Loucy (cell line): Measurements from ENCODE around the gene PTPRK.
"Not testable (repeated sequence)": the region's sequence is repeated elsewhere in the genome, so short reads cannot be mapped to it uniquely, and the experiment has no call there.

Source experiments
- H2AFZ ChIP-seq: fragments of 200-600 bp; sonication (generic); 2 replicates; pipeline ENCODE4 v1.6.0; 2016; ENCODE audit warnings: antibody characterized with exemption, mild to moderate bottlenecking, low read length, moderate library complexity
- H3F3A ChIP-seq: fragments of 200-600 bp; 2 replicates; pipeline ENCODE4 v1.6.0; 2016; ENCODE audit warnings: antibody characterized with exemption, low read depth, mild to moderate bottlenecking
- H3K27me3 ChIP-seq: fragments of 200-600 bp; sonication (generic); 2 replicates; pipeline ENCODE4 v1.6.1; 2014; ENCODE audit warnings: low read length, mild to moderate bottlenecking; ENCODE audit not compliant: insufficient read depth, poor library complexity, severe bottlenecking
- H3K36me3 ChIP-seq: fragments of 200-600 bp; sonication (generic); 2 replicates; pipeline ENCODE4 v1.6.1; 2016; ENCODE audit warnings: low read length; ENCODE audit not compliant: insufficient read depth
- H3K4me1 ChIP-seq: fragments of 200-600 bp; sonication (generic); 2 replicates; pipeline ENCODE4 v1.5.1; 2014; ENCODE audit warnings: low read length, mild to moderate bottlenecking; ENCODE audit not compliant: insufficient read depth, poor library complexity, severe bottlenecking
- H3K4me2 ChIP-seq: fragments of 200-600 bp; sonication (generic); 2 replicates; pipeline ENCODE4 v1.6.0; 2014; ENCODE audit warnings: antibody characterized with exemption, low read length, low read depth, mild to moderate bottlenecking; ENCODE audit not compliant: poor library complexity, severe bottlenecking
- H3K4me3 ChIP-seq: fragments of 200-600 bp; sonication (generic); 2 replicates; pipeline ENCODE4 v1.5.1; 2014; ENCODE audit warnings: low read length, mild to moderate bottlenecking, mixed read lengths; ENCODE audit not compliant: poor library complexity, severe bottlenecking
- H3K79me2 ChIP-seq: fragments of 200-600 bp; sonication (generic); 2 replicates; pipeline ENCODE4 v1.6.1; 2014; ENCODE audit warnings: low read length; ENCODE audit not compliant: insufficient read depth
- H3K9ac ChIP-seq: fragments of 200-600 bp; sonication (generic); 2 replicates; pipeline ENCODE4 v1.6.0; 2014; ENCODE audit warnings: mild to moderate bottlenecking, low read depth, low read length, moderate library complexity; ENCODE audit not compliant: poor library complexity, severe bottlenecking
- H3K9me2 ChIP-seq: fragments of 200-600 bp; sonication (generic); replicated peaks from 2 replicates; pipeline ENCODE4 v1.6.1; 2016; ENCODE audit warnings: low read depth, low read length, mixed read lengths
- H3K9me3 ChIP-seq: fragments of 200-600 bp; sonication (generic); 2 replicates; pipeline ENCODE4 v1.6.1; 2014; ENCODE audit warnings: mild to moderate bottlenecking, antibody characterized with exemption, low read length, low read depth; ENCODE audit not compliant: insufficient read depth
- H4K20me1 ChIP-seq: fragments of 200-600 bp; sonication (generic); 2 replicates; pipeline ENCODE4 v1.6.0; 2014; ENCODE audit warnings: antibody characterized with exemption, low read length, mild to moderate bottlenecking; ENCODE audit not compliant: insufficient read depth, poor library complexity, severe bottlenecking
- EZH2phosphoT487 ChIP-seq: fragments of 200-600 bp; IDR thresholded peaks from 2 replicates; pipeline ENCODE4 v1.6.1; 2018; ENCODE audit warnings: antibody characterized with exemption, mild to moderate bottlenecking, moderate library complexity, borderline replicate concordance
- TF ChIP-seq, protein P1 (sequence below): fragments of 200-600 bp; sonication (generic); conservative IDR thresholded peaks from 2 replicates; pipeline ENCODE4 v1.5.1; 2014; ENCODE audit warnings: mild to moderate bottlenecking, antibody characterized with exemption, low read length

Gene PTPRK

DNA sequence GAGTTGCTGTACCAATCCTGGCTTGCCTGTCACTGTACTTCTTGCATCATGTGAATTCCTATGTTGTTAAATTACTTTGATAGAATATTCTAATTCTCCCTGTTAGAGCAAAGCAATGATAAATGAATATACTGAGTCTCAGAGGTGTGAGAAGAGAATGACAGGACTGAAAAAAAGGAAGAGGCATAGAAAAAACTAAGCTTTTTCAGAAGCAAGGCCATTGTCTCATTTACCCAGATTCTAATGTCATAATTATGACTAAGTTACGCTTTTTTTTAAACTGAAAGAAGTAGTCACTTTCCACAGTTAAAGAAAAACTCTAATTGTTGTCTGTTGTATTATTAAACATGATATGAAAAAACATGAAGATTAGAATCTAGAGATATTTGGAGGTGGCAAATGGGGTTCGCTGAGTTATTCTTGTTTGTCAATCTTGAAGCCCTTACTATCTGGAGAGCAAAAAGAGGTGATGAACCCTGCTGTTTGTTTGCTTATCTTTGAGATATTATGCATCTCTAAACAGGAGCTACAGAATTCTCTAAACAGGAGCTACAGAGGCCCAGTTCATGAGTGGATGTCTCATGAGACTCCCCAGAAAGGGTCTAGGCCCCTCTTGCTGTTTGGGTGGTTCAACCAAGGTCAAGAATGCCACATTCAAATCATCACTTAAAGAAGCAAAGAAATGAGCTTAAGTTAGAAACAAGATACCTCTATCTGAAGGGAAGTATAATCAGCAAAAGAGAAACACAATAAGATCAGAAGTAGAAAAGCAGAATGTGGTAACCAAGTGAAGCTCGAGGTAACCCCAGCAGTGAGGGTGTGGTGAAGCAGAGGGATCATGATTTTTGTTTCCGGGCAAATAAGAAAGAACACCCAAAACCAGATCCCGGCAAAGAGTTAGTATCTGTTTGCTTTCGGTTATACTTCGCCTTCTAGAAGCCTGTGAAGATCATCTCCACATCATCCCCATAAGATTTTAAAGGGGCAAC lies 586.3 kb downstream of the PTPRK start:
- Histone ChIP-seq H3K79me2 (no peaks in the 10 kb centered on the region), H3K36me3 (no peaks in the 10 kb centered on the region), H3F3A (no peaks in the 10 kb centered on the region), H3K9me3 (peaks cover 12% of the 10 kb centered on the region), H3K4me1 (peaks cover 4% of the 10 kb centered on the region), H3K4me2 (no peak overlapping the region), H4K20me1 (no peaks in the 10 kb centered on the region), H3K27me3 (no peaks in the 10 kb centered on the region), H2AFZ (no peak overlapping the region), H3K4me3 (no peak overlapping the region), H3K9ac (no peak overlapping the region), H3K9me2 (no peaks in the 10 kb centered on the region)
- TF ChIP-seq EZH2phosphoT487, result no peak
- TF ChIP-seq, protein P1, sequence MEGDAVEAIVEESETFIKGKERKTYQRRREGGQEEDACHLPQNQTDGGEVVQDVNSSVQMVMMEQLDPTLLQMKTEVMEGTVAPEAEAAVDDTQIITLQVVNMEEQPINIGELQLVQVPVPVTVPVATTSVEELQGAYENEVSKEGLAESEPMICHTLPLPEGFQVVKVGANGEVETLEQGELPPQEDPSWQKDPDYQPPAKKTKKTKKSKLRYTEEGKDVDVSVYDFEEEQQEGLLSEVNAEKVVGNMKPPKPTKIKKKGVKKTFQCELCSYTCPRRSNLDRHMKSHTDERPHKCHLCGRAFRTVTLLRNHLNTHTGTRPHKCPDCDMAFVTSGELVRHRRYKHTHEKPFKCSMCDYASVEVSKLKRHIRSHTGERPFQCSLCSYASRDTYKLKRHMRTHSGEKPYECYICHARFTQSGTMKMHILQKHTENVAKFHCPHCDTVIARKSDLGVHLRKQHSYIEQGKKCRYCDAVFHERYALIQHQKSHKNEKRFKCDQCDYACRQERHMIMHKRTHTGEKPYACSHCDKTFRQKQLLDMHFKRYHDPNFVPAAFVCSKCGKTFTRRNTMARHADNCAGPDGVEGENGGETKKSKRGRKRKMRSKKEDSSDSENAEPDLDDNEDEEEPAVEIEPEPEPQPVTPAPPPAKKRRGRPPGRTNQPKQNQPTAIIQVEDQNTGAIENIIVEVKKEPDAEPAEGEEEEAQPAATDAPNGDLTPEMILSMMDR, result no peak

DNA sequence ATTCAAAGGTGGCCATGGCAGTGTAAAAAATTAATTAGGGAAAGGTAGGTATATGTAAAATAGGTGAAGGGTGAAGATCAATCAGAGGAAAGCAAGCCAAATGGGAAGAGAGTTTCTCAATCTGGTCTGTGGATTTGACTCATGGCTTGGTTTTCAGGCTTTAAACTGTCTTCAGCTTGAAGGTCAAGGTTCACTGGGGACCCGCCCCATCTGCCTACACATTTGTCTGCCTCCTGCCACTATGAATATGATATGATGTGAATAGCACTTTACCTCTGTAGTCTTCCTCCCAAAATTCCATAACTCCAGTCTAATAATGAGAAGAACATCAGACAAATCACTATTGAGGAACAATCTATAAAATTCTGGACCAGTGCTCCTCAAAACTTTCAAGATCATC lies 587.3 kb downstream of the PTPRK start:
- Histone ChIP-seq H3K9me2 (no peaks in the 10 kb centered on the region), H3F3A (no peaks in the 10 kb centered on the region), H3K36me3 (no peaks in the 10 kb centered on the region), H3K4me1 (no peaks in the 10 kb centered on the region), H4K20me1 (no peaks in the 10 kb centered on the region), H3K9ac (no peak overlapping the region), H3K79me2 (no peaks in the 10 kb centered on the region), H3K27me3 (no peaks in the 10 kb centered on the region), H3K9me3 (peaks cover 12% of the 10 kb centered on the region), H2AFZ (no peak overlapping the region), H3K4me2 (no peak overlapping the region), H3K4me3 (no peak overlapping the region)
- TF ChIP-seq EZH2phosphoT487, result no peak
- TF ChIP-seq, protein P1, result no peak

DNA sequence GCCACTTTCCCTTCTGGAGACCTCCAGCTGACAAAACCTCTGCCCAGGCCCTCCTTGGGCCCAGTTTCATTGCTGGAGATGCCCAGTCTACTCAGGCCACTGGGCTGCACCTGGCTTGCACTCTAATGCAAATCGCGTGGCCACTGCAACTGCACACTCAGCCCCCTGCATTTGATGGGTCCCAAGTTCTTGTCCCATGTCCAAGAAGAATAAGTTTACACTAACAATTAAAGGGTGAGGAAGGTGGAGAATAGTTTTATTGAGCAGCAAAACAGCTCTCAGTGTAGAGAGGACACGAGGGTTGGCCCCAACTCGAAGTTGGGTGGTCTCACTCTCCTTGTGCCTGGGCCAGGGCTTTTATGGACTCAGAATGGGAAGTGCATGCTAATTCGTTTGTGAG lies 587.7 kb downstream of the PTPRK start:
- no peak overlapping the region for H2AFZ ChIP-seq
- H3F3A ChIP-seq, result no peaks in the 10 kb centered on the region
- H3K9ac ChIP-seq, result no peak overlapping the region
- no peaks in the 10 kb centered on the region for H4K20me1 ChIP-seq
- no peaks in the 10 kb centered on the region for H3K9me2 ChIP-seq
- peaks cover 12% of the 10 kb centered on the region for H3K9me3 ChIP-seq
- no peaks in the 10 kb centered on the region for H3K36me3 ChIP-seq
- H3K4me3 ChIP-seq, result no peak overlapping the region
- H3K4me2 ChIP-seq, result no peak overlapping the region
- no peaks in the 10 kb centered on the region for H3K27me3 ChIP-seq
- TF ChIP-seq EZH2phosphoT487, result no peak
- TF ChIP-seq, protein P1, result no peak
- H3K79me2 ChIP-seq, result no peaks in the 10 kb centered on the region
- H3K4me1 ChIP-seq, result no peaks in the 10 kb centered on the region

DNA sequence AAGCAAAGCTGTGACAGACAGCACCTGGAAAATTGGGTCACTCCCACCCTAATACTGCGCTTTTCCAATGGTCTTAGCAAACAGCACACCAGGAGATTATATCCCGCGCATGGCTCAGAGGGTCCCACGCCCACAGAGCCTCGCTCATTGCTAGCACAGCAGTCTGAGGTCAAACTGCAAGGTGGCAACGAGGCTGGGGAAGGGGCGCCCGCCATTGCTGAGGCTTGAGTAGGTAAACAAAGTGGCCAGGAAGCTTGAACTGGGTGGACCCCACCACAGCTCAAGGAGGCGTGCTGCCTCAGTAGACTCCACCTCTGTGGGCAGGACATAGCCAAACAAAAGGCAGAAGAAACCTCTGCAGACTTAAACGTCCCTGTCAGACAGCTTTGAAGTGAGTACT lies 594.0 kb downstream of the PTPRK start:
- peaks cover 37% of the 10 kb centered on the region for H3K4me1 ChIP-seq
- H3K36me3 ChIP-seq, H3K4me2 ChIP-seq, H3K9me2 ChIP-seq, H3K79me2 ChIP-seq, H3K9me3 ChIP-seq, H3F3A ChIP-seq, H3K27me3 ChIP-seq, H2AFZ ChIP-seq, H4K20me1 ChIP-seq, H3K9ac ChIP-seq, H3K4me3 ChIP-seq: not testable (repeated sequence)
